OCI-LY1 (cell line): ENCODE results near the gene FGGY.

ENCODE experiments used
- EZH2 ChIP-seq: fragments of 200-600 bp; sonication (generic), shearing (Covaris generic); IDR thresholded peaks from 2 replicates; pipeline ENCODE4 v1.8.0; 2017; ENCODE audit warnings: borderline replicate concordance, mixed run types, mild to moderate bottlenecking, antibody characterized with exemption, low read length, moderate library complexity, mixed read lengths
- TF ChIP-seq, protein P1 (sequence below): fragments of 200-600 bp; sonication (generic), shearing (Covaris generic); IDR thresholded peaks from 2 replicates; pipeline ENCODE4 v1.5.1; 2017; ENCODE audit warnings: mild to moderate bottlenecking, antibody characterized with exemption, low read length, moderate library complexity, mixed read lengths

DNA sequence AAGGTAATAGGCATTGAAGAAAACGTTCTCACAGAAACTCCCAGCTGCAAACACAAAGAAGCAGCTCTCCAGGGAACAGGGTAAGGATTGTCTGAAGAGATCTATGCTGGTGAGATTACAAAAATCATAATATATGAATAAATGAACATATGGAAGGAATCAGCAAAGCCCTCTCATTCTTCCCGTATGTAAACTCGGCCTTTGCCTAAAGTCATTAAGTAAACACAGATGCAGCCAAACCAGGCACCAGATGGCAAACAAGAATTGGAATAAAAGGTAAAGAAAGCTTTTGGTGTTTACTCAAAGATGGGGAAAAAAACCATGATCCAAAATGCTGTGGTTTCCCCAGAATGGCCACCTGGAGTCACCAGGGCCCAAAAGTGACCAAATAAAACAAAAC lies 441.3 kb downstream of the FGGY start:
- TF ChIP-seq, protein P1, sequence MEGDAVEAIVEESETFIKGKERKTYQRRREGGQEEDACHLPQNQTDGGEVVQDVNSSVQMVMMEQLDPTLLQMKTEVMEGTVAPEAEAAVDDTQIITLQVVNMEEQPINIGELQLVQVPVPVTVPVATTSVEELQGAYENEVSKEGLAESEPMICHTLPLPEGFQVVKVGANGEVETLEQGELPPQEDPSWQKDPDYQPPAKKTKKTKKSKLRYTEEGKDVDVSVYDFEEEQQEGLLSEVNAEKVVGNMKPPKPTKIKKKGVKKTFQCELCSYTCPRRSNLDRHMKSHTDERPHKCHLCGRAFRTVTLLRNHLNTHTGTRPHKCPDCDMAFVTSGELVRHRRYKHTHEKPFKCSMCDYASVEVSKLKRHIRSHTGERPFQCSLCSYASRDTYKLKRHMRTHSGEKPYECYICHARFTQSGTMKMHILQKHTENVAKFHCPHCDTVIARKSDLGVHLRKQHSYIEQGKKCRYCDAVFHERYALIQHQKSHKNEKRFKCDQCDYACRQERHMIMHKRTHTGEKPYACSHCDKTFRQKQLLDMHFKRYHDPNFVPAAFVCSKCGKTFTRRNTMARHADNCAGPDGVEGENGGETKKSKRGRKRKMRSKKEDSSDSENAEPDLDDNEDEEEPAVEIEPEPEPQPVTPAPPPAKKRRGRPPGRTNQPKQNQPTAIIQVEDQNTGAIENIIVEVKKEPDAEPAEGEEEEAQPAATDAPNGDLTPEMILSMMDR = no peak
- TF ChIP-seq EZH2 = no peak
